Measurements from ENCODE around the gene COLEC12. TPM values are rescaled to one million over a fixed set of nuclear protein-coding genes. Genes with fewer than 3 reads are reported as not detected.
"Not testable (repeated sequence)": the region's sequence is repeated elsewhere in the genome, so short reads cannot be mapped to it uniquely, and the experiment has no call there.

Gene COLEC12
- total RNA-seq, 3 donors from 2014 or later (not counting 1 experiment from before 2014, with no cell fraction given) = not detected

DNA sequence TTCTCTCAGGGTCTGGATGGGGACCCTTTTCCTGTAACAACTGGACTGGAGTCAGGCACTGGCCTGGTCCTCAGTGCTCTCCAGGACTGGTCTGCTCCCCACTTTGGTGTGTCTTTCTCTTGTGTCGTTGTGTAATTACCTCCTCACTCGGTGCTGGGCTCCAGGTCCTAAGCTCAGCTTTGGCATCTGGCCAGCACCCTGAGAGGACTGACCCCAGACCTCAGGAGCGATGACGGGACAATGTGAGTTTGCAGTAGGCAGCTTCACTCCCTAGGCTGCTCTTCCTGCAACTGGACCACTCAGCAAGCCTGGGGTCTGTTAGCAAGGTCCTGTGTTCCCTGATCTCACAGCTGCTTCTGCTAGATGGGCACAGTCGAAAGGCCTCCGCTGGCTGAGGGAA lies 93.8 kb downstream of the COLEC12 start:
- no peaks in the 10 kb centered on the region for H3K36me3 Mint-ChIP-seq
- peaks cover 0 to 16% of the 10 kb centered on the region in 2 donors for H3K27me3 Mint-ChIP-seq (ENCODE audit: low read depth in 2 of 2)
- no peak overlapping the region for H3K4me3 ChIP-seq (ENCODE audit: low read length)
- DNase-seq (no peak), ATAC-seq (no peak)
- intact Hi-C loops (cut with micrococcal nuclease) = no loop called here
- H3K4me3 Mint-ChIP-seq = no peak overlapping the region
- no peaks in the 10 kb centered on the region for H3K4me1 Mint-ChIP-seq
- no peak overlapping the region for H3K27ac Mint-ChIP-seq
- H3K27ac ChIP-seq (ENCODE audit: low read length) = no peak overlapping the region
- 90% methylated on average over 6 of the region's 6 CpGs for WGBS (ENCODE audit: insufficient coverage)
- no peaks in the 10 kb centered on the region for H3K27me3 ChIP-seq (ENCODE audit: control insufficient read depth, insufficient read depth, low read length)
- H3K9me3 ChIP-seq (ENCODE audit: control insufficient read depth, insufficient read depth, low read length) = peaks cover 9% of the 10 kb centered on the region
- TF ChIP-seq, protein P1, sequence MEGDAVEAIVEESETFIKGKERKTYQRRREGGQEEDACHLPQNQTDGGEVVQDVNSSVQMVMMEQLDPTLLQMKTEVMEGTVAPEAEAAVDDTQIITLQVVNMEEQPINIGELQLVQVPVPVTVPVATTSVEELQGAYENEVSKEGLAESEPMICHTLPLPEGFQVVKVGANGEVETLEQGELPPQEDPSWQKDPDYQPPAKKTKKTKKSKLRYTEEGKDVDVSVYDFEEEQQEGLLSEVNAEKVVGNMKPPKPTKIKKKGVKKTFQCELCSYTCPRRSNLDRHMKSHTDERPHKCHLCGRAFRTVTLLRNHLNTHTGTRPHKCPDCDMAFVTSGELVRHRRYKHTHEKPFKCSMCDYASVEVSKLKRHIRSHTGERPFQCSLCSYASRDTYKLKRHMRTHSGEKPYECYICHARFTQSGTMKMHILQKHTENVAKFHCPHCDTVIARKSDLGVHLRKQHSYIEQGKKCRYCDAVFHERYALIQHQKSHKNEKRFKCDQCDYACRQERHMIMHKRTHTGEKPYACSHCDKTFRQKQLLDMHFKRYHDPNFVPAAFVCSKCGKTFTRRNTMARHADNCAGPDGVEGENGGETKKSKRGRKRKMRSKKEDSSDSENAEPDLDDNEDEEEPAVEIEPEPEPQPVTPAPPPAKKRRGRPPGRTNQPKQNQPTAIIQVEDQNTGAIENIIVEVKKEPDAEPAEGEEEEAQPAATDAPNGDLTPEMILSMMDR (IDR thresholded peaks at IDR 0.05) = no peak
- peaks cover 5 to 6% of the 10 kb centered on the region in 2 donors for H3K9me3 Mint-ChIP-seq
- no peaks in the 10 kb centered on the region for H3K36me3 ChIP-seq (ENCODE audit: control insufficient read depth, insufficient read depth, low read length)
- H3K4me1 ChIP-seq (ENCODE audit: control insufficient read depth, insufficient read depth, low read length) = no peaks in the 10 kb centered on the region

DNA sequence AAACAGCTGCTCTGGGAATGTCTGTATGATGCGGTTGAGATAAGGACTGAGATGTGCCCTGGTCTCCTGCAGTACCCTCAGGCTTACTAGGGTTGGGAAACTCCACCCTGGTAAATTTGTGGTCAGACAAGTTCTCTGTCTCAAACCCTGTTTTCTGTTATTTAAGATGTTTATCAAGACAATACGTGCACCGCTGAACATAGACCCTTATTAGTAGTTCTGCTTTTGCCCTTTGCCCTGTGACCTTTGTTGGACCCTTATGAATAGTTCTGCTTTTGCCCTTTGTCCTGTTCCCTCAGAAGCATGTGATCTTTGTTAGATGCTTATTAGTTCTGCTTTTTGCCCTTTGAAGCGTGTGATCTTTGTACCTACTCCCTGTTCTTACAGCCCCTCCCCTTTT lies 95.5 kb downstream of the COLEC12 start:
- H3K9me3 Mint-ChIP-seq; H3K9me3 ChIP-seq (ENCODE audit: control insufficient read depth, insufficient read depth, low read length); DNase-seq; H3K27ac ChIP-seq (ENCODE audit: low read length); H3K4me1 ChIP-seq (ENCODE audit: control insufficient read depth, insufficient read depth, low read length); ATAC-seq; H3K27me3 ChIP-seq (ENCODE audit: control insufficient read depth, insufficient read depth, low read length); H3K4me1 Mint-ChIP-seq; H3K36me3 Mint-ChIP-seq; intact Hi-C loops (cut with micrococcal nuclease); H3K4me3 Mint-ChIP-seq; H3K27ac Mint-ChIP-seq; H3K4me3 ChIP-seq (ENCODE audit: low read length); H3K36me3 ChIP-seq (ENCODE audit: control insufficient read depth, insufficient read depth, low read length); H3K27me3 Mint-ChIP-seq (ENCODE audit: low read depth in 2 of 2): not testable (repeated sequence)
- WGBS (ENCODE audit: insufficient coverage) = 88% methylated on average over 4 of the region's 4 CpGs

DNA sequence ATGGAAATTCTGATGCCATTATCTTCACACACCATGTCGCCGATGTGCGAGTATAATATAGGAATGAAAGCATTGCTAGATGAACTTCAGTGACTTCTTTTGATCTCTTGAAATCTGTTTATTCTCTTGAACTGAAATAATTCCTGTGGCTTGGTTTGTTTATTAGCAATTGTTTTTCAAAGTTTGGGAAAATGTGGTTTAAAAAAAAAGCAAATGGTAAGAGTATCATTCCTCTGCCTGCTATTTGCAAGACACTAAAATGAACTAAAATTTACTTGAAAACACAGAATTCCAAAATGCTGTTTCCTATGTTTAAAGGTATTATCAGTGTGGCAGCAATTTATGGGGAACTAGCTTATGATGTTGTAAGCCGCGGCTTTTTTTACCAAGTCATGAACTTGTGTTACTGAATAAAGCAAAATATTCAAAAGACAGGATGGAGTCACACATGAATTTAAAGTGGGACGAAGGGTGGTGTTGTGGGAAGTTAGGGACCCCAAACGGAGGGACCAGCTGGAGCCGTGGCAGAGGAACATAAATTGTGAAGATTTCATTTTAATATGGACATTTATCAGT lies 96.4 kb downstream of the COLEC12 start:
- no peaks in the 10 kb centered on the region for H3K36me3 ChIP-seq (ENCODE audit: control insufficient read depth, insufficient read depth, low read length)
- Mint-ChIP-seq H3K27me3 (ENCODE audit: low read depth in 2 of 2) (no peaks in the 10 kb centered on the region), H3K9me3 (peaks cover 5% of the 10 kb centered on the region in 2 donors), H3K4me1 (no peaks in the 10 kb centered on the region), H3K4me3 (no peak overlapping the region), H3K27ac (no peak overlapping the region), H3K36me3 (no peaks in the 10 kb centered on the region)
- H3K27me3 ChIP-seq (ENCODE audit: control insufficient read depth, insufficient read depth, low read length) = no peaks in the 10 kb centered on the region
- no peak overlapping the region for H3K4me3 ChIP-seq (ENCODE audit: low read length)
- H3K27ac ChIP-seq (ENCODE audit: low read length) = no peak overlapping the region
- peaks cover 9% of the 10 kb centered on the region for H3K9me3 ChIP-seq (ENCODE audit: control insufficient read depth, insufficient read depth, low read length)
- DNase-seq (no peak), ATAC-seq (no peak)
- 91% methylated on average over 7 of the region's 8 CpGs for WGBS (ENCODE audit: insufficient coverage)
- intact Hi-C loops (cut with micrococcal nuclease) = no loop called here
- no peaks in the 10 kb centered on the region for H3K4me1 ChIP-seq (ENCODE audit: control insufficient read depth, insufficient read depth, low read length)
- TF ChIP-seq, protein P1 (IDR thresholded peaks at IDR 0.05) = no peak

DNA sequence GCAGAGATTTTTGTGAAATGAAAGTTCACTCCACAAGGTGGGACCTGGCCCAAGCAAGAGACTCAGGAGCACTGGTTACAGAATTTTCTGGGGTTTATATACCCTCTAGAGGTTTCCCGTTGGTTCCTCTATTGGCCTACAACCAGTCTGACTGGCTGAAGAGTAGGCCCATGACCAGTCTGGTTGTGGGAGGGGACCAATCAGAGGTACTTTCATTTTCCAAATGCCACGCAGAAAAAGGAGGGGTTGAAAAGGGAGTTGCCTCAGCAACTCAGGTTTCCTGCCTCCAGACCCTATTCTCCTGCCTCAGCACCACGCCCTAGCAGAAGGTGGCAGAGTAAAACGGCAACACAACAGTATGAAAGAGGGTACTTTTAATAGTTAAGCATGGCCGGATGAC lies 98.4 kb downstream of the COLEC12 start:
- no peak overlapping the region for H3K4me3 Mint-ChIP-seq
- no peak overlapping the region for H3K27ac ChIP-seq (ENCODE audit: low read length)
- no peaks in the 10 kb centered on the region for H3K36me3 Mint-ChIP-seq
- intact Hi-C loops (cut with micrococcal nuclease) = no loop called here
- peaks cover 9% of the 10 kb centered on the region for H3K9me3 ChIP-seq (ENCODE audit: control insufficient read depth, insufficient read depth, low read length)
- H3K36me3 ChIP-seq (ENCODE audit: control insufficient read depth, insufficient read depth, low read length) = no peaks in the 10 kb centered on the region
- peaks cover 0 to 5% of the 10 kb centered on the region in 2 donors for H3K27me3 Mint-ChIP-seq (ENCODE audit: low read depth in 2 of 2)
- TF ChIP-seq, protein P1 (IDR thresholded peaks at IDR 0.05) = no peak
- peaks cover 5% of the 10 kb centered on the region in 2 donors for H3K9me3 Mint-ChIP-seq
- no peak overlapping the region for H3K4me3 ChIP-seq (ENCODE audit: low read length)
- H3K27me3 ChIP-seq (ENCODE audit: control insufficient read depth, insufficient read depth, low read length) = no peaks in the 10 kb centered on the region
- H3K4me1 ChIP-seq (ENCODE audit: control insufficient read depth, insufficient read depth, low read length) = no peaks in the 10 kb centered on the region
- no peak for ATAC-seq
- DNase-seq = no peak
- no peak overlapping the region for H3K27ac Mint-ChIP-seq
- no peaks in the 10 kb centered on the region for H3K4me1 Mint-ChIP-seq
- 91% methylated on average over 5 of the region's 5 CpGs for WGBS (ENCODE audit: insufficient coverage)
